ENCODE results near the gene ZNG1C.
"Not testable (repeated sequence)": the region's sequence is repeated elsewhere in the genome, so short reads cannot be mapped to it uniquely, and the experiment has no call there.

ZNG1C gene

DNA sequence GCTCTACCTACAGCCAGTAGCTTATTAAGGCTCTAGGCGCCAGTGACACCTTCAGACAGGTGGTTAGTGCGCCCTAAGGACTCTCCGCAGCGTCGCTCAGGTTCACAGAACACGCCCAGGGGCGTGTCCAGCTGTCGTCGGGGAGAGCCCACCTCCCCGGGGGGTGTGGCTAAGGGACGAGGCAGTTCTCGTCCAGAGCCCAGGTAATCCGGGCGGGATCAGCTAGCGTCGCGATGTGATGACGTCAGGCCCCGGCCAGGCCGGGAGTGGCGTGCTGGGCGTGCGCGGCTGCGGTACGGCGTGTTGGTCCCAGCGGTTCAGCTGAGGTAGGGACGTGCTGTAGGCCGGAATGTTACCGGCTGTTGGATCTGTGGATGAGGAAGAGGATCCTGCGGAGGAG is at the start of gene ZNG1C:
TSS of gene ZNG1C (plus strand) at position 301 of the 400 bp plus-strand sequence. CDS start at position 350, 49 bp downstream.
- DNase-seq (ENCODE audit: low read depth in 3 of 3) = not testable (repeated sequence)

DNA sequence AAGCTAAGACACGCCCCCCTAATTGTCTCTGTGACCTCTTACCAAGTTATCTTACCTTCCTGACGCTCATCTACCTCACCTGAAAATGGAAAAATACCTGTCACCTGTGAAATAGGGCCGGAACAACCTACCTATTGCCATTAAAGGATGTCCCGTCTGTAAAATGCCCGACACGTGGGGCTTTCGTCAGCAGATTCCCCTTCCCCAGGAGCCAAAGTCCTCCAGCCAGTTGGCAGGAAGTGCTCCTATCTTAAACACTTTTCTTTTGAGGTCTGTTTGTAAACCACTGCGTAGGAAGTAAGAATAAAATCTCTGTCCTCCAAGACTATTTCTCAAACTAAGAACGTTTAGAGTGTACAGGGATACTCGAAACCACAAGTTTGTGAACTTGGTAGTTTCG is 654 bp downstream of the ZNG1C start:
- DNase-seq (ENCODE audit: low read depth in 3 of 3) = not testable (repeated sequence)

GRCh38 chr9:68281041-68281440 is 39.3 kb downstream of the ZNG1C start:
- DNase-seq (ENCODE audit: low read depth in 3 of 3) = not testable (repeated sequence)

DNA sequence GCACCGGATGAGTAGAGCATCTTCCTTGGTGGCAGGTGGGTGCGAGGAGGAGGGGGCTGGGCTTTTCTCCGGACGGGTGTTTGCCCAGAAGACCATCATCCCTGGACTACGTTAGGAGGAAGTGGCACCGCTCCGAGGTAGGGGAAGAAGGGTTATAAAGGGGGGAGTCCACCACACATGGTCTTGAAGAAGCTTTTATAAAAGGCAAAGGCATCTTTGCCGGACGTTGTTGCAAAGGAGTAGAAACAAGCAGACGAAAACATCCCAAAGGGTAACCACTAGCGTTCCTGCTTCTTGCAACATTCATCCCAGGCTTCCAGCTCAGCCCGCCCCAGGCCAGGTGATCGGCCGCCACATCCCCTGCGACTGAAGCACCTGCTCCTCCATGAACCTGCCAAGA is 60.8 kb downstream of the ZNG1C start, which contains the start of gene FOXD4L3:
TSS of gene FOXD4L3 (plus strand) at position 301 of the 400 bp plus-strand sequence. CDS start at position 386, 85 bp downstream.
- DNase-seq (ENCODE audit: low read depth in 3 of 3) = not testable (repeated sequence)

GRCh38 chr9:68303771-68304170 is 62.0 kb downstream of the ZNG1C start:
- DNase-seq (ENCODE audit: low read depth in 3 of 3) = not testable (repeated sequence)

DNA sequence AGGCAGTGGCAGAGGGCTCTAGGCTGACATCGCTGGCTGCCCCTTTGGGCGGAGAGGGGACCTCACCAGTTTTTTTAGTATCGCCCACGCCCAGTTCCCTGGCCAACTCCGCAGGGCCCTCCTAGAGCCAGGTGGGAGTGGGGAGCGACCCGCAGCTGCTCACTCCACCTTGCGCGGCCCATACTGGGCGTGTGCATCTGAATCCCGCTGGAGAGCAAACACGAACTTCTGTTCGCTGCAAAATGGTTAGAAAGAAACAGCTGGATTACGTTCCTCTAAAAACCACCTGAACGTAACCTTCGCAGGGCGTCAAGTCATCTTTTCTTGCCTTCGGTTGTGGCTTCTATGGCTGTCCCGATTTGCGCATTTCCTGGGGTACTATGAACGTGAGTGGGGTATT is 62.4 kb downstream of the ZNG1C start:
- not testable (repeated sequence) for DNase-seq (ENCODE audit: low read depth in 3 of 3)

DNA sequence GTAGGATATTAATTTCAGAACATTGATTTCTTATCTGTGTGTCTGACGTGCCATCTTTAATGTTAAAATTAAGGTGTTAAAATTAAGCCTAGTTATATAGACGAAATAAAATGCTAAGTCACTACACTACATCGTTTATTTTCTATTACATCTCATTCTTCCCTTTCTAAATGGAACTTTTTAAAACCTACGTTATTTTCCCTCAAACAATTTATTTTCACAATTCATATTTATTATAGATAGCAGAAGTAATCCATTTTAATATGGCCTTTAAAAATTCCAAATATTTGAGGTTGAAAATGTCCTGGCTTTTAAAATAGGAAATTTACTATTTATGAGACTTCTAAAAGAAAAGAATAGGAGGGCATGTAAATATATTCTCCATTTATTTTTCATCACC is 63.0 kb downstream of the ZNG1C start:
- not testable (repeated sequence) for DNase-seq (ENCODE audit: low read depth in 3 of 3)

DNA sequence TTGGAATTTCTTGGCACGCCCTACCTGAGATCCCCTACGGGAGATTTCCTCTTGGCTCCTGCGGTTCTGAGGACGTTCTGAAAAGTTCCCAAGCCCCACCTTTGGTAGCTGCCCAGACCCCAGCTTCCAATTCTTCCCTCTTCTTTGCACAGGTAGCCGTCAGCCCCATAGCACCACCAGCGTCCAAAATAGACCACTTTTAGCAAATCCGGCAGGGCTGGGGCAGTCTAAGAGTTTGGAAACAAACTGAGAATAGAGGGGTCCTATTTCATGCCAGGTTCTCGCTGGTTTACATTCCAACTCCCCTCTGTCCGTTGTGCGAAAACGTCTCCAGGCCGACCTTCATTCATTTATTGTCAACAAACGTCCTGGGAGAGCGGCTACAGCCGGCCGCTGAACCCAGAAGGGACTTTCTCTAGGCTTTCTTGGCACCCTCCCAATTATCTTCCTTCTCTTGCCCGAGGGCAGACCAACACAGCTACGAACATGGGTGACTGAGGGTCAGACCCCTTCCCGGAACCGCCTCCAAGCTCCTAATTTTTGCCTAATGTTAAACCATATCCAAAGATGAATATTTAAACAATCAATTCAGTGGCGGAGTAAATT is 64.0 kb downstream of the ZNG1C start:
- DNase-seq (ENCODE audit: low read depth in 3 of 3) = not testable (repeated sequence)

GRCh38 chr9:68306391-68306964 is 64.7 kb downstream of the ZNG1C start:
- not testable (repeated sequence) for DNase-seq (ENCODE audit: low read depth in 3 of 3)

DNA sequence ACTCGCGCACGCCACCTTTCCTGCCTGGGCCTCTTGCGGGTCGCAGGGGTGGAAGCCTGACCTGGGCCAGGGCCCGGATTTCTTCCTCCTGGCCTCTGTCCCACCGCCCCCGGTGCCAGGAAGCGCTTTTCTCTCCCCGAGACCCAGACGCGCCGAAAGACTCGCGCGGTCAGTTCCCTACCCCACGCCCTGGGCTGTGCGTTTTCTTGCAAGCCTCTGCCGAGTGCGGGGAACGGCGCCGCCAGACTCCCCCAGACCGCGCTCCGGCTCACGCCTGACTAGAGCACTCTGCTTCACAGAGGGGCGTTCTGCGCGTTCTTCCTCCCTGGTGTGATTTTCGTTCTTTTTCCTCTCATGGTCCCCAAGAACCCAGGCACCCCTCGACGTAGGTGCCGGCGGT is 65.3 kb downstream of the ZNG1C start:
- DNase-seq (ENCODE audit: low read depth in 3 of 3) = not testable (repeated sequence)

DNA sequence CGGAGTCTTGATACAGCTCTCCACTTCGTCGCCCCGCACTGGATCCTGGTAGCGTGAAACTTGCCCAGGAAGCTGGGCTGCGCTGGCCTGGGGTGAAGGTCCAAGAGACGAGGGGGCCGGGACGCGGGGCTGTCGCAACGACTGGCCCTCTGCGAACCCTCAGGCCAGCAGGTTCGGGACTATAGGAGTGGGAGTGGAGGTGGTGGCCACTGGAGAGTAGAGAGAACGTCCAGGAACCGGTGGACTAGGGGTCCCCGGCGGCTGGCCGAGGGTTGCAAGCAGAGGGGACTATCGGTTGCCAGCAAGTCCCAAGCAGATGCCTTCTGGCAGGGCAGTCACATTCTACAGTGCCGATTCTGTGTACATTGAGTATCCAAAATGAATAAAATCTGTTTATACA is 65.9 kb downstream of the ZNG1C start:
- not testable (repeated sequence) for DNase-seq (ENCODE audit: low read depth in 3 of 3)

DNA sequence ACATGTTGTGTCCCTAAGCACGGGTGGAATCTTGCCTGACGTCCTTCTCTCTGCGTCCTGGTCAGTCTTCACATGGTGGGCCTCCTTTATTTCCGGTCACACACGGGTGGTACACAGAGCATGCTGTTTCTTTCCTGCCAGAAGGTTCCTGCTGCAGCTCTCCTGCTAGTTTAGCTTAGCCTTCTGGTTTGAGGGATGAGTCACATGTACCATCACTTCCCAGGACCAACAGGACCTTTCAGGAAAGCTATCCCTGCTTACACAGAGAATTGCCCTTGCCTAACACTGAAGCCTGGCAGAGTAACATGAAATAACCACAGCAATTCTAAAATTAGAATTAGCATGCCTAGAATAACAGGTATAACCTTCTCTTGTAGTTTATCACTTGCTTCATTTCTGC is 69.4 kb downstream of the ZNG1C start:
- not testable (repeated sequence) for DNase-seq (ENCODE audit: low read depth in 3 of 3)

DNA sequence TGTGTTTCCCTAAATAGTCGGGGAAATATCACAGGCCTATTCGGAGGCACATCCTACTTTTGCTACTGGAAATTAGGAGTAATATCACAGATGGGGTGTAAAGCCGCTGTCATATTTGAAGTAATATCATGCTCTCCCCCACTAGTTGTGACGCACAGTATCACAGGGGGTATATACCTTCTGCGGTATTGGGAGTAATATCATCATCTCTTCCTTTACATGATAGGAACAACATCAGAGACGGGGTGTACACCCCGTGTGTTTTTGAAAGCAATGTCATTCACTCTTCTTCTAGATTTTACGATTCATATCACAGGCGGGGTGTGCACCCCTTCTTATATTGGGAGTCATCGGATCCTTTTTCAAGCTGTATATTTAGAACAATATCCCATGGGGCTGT is 76.4 kb downstream of the ZNG1C start:
- not testable (repeated sequence) for DNase-seq (ENCODE audit: low read depth in 3 of 3)

GRCh38 chr9:68323749-68324148 is 82.0 kb downstream of the ZNG1C start:
- DNase-seq (ENCODE audit: low read depth in 3 of 3) = not testable (repeated sequence)

- DNase-seq (ENCODE audit: low read depth in 3 of 3) = not testable (repeated sequence)
Observed at GRCh38 chr9:68324518-68324917, 82.7 kb downstream of the ZNG1C start.

DNA sequence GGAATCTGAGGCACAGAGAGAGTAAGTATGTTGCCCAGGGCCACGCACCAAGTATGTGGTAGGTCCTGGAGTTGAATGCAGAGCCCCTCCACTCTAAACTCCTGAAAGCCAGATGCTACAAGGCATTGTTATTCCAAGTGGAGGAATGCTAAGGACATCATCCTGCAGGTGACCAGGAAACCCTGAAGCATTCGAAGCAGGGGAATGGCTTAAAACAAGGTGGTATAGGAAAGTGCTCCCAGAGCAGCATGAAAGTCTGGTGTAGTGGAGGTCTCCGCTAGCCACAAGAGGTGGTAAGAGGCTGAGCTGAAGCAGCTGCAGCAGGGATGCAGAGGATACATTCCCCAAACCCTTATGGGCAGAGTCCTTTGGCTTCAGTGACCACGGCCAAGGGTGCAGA is 87.3 kb downstream of the ZNG1C start:
- DNase-seq (ENCODE audit: low read depth in 3 of 3) = not testable (repeated sequence)

- not testable (repeated sequence) for DNase-seq (ENCODE audit: low read depth in 3 of 3)
Observed at GRCh38 chr9:68330531-68331173, 88.9 kb downstream of the ZNG1C start.

DNA sequence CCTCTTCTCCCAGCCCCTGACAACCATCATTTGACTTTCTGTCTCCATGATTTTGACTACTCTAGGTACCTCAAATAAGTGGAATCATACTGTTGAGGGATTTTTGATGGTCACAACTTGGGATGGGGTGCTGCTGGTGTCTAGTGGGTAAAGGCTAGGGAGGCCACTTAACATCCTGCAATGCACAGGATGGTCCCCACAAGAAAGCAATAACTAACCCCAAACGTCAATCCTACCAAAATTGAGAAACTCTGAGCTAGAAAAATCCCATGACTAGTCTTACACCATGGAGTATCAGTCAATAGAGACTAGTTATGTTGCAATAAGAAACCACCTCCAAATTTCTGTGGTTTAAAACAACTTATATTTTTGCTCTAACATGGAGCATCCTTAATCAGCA is 90.3 kb downstream of the ZNG1C start:
- not testable (repeated sequence) for DNase-seq (ENCODE audit: low read depth in 3 of 3)

DNA sequence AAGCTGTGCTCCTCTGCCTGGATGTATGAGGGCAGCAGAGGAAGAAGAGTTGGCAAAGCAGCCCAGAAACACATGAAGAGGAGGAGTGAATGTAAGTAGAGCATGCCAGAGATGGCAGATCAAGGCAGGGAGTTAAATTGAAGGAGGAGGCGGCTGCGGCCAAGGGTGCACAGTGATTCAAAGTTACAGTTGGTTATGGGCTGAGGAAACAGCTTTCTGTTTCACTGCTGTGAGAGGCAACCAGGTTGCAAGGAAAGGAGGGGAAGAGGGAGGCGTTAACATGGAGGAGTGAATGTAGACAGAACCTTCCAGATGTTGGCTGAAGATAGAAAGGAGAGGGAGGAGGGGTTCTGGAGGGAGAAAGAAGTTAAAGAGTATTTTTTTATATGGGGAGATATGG is 94.2 kb downstream of the ZNG1C start:
- not testable (repeated sequence) for DNase-seq (ENCODE audit: low read depth in 3 of 3)

GRCh38 chr9:68336639-68337339 is 95.0 kb downstream of the ZNG1C start:
- not testable (repeated sequence) for DNase-seq (ENCODE audit: low read depth in 3 of 3)

GRCh38 chr9:68338000-68338399 is 96.2 kb downstream of the ZNG1C start:
- DNase-seq (ENCODE audit: low read depth in 3 of 3) = not testable (repeated sequence)

Measured in stimulated activated CD4-positive, alpha-beta T cell treated with anti-CD3 and anti-CD28 coated beads, TNF-alpha, amount 100 ng/mL, for 48 hours (primary cell).